MM.1S (cell line): ENCODE results near the gene OBSCN.

Source experiments
- CTCF ChIP-seq: fragments of 300-600 bp; sonication (generic); IDR thresholded peaks from 2 replicates; pipeline ENCODE4 v1.5.1; 2016; ENCODE audit warnings: antibody characterized with exemption, low read length, mixed read lengths
- EZH2 ChIP-seq: fragments of 300-600 bp; sonication (generic); optimal IDR thresholded peaks from 2 replicates; pipeline ENCODE3; 2017; ENCODE audit warnings: low read depth, mild to moderate bottlenecking, antibody characterized with exemption, low read length, mixed read lengths

- TF ChIP-seq CTCF (no peak), EZH2 (no peak)
These were observed 107.7 kb downstream of the OBSCN start for GRCh38 chr1:228315484-228315944.
